Germinal center (tissue), 1 donor: Measurements from ENCODE around the gene BUB3.

Experiments
- DNase-seq: peaks from one replicate; pipeline ENCODE4 v3.0.0; 2012; ENCODE audit warnings: mixed read lengths, low spot score

The BUB3 gene

GRCh38 chr10:123204127-123204461 is 49.9 kb downstream of the BUB3 start:
- no peak for DNase-seq

DNA sequence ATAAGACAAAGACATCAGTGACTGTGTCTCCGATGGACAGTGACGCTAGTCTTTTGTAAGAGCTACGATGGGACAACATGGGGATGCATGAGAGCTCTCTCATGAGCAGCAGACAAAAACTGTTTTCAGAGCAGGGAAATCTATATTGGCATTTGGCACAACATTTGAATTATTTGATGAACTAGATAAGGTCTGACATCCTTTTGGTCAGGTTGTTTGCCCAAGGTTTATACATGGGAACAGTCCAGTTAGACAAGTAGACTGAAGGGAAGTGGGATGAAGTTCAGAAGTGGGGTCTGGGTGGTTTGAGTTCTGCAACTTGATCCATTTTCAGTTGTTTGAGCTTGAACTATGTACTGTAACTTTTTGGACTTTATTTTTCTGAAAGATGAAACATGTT is 50.8 kb downstream of the BUB3 start:
- no peak for DNase-seq

GRCh38 chr10:123212063-123212462 is 57.9 kb downstream of the BUB3 start:
- DNase-seq, result no peak

- DNase-seq, result no peak
Observed at GRCh38 chr10:123212640-123213039, 58.4 kb downstream of the BUB3 start.

GRCh38 chr10:123213192-123213591 is 59.0 kb downstream of the BUB3 start:
- DNase-seq, result no peak
